HCT116 (cell line): Measurements from ENCODE around the gene AMN. TPM values are rescaled to one million over a fixed set of nuclear protein-coding genes. Genes with fewer than 3 reads are reported as not detected.
A peak's percentile ranks its signal among the peaks of the same experiment; 100 is the strongest.

ENCODE experiments used
- ATAC-seq: fragments of 200-7000 bp; cut with Tn5 transposase; 2 replicates; pipeline ENCODE4 v1.9.1; 2020; ENCODE audit warnings: mild to moderate bottlenecking, moderate library complexity
- BruUV-seq: library from RNA; stranded (reverse); fragments of 400-500 nt; replicated peaks from 2 replicates; lab custom pipeline; 2021; lab: Mats Ljungman, UMichigan
- CTCF ChIA-PET: fragments of 300-600 bp; sonication (Branson Sonifier 250); formaldehyde crosslinking; loops from one replicate; lab custom pipeline; 2021; ENCODE audit warnings: antibody characterized with exemption; lab: Charles Lee
- POLR2A ChIA-PET: fragments of 300-600, 350-600 bp; sonication (Branson Sonifier 250); formaldehyde crosslinking; loops from one replicate; lab custom pipeline; 2021; ENCODE audit warnings: antibody characterized with exemption; lab: Charles Lee
- RAD21 ChIA-PET, 2 experiments: fragments of 300-600 bp; sonication (Branson Sonifier 250); formaldehyde crosslinking; loops; one replicate each; lab custom pipeline; 2023; ENCODE audit warnings: low total read pairs in 2 of 2; ENCODE audit not compliant: uncharacterized antibody in 2 of 2, unreplicated experiment in 2 of 2, low non-redundant PET in 1 of 2; lab: Charles Lee
- DNase-seq: peaks from one replicate; pipeline ENCODE4 v3.0.0-alpha.2; 2010; ENCODE audit warnings: low read depth, low spot score
- H2AFZ ChIP-seq: fragments of 200-600 bp; shearing (Covaris generic), sonication (generic); 2 replicates; pipeline ENCODE4 v1.6.1; 2017; ENCODE audit warnings: low read depth, mixed run types, mixed read lengths, antibody characterized with exemption, low read length; ENCODE audit not compliant: poor library complexity, severe bottlenecking
- H3K27ac ChIP-seq: 2 replicates; pipeline ENCODE4 v1.5.1; 2012; ENCODE audit warnings: low read depth, low read length
- H3K27me3 ChIP-seq: fragments of 200-600 bp; sonication (generic); 2 replicates; pipeline ENCODE4 v1.6.1; 2016; ENCODE audit warnings: mixed run types, low read length, mixed read lengths; ENCODE audit not compliant: insufficient read depth
- H3K36me3 ChIP-seq, 2 experiments: fragments of 200-500 bp in 1 of 2; fragments of 200-600 bp in 1 of 2; sonication (Bioruptor generic) in 1 of 2; sonication (generic) in 1 of 2; 2 replicates each; pipeline versions ENCODE4 v1.5.1 to v1.6.1; 2014 to 2016; ENCODE audit warnings: low read length in 2 of 2, inconsistent platforms in 1 of 2, mixed read lengths in 1 of 2, mixed run types in 1 of 2; ENCODE audit not compliant: insufficient read depth in 2 of 2, control insufficient read depth in 1 of 2
- H3K4me1 ChIP-seq, 2 experiments: fragments of 200-600 bp in 1 of 2; sonication (generic) in 1 of 2; 2 replicates each; pipeline versions ENCODE4 v1.5.1 to v1.6.1; 2012 to 2017; ENCODE audit warnings: low read length in 2 of 2, inconsistent platforms in 1 of 2, mild to moderate bottlenecking in 1 of 2, mixed read lengths in 1 of 2, mixed run types in 1 of 2, moderate library complexity in 1 of 2; ENCODE audit not compliant: insufficient read depth in 2 of 2, control insufficient read depth in 1 of 2
- H3K4me2 ChIP-seq: fragments of 200-600 bp; sonication (generic); 2 replicates; pipeline ENCODE4 v1.6.1; 2017; ENCODE audit warnings: mixed run types, low read length, mixed read lengths
- H3K4me3 ChIP-seq, 2 experiments: fragments of 200-600 bp in 1 of 2; sonication (generic) in 1 of 2; replicated peaks in 1 of 2; 2 replicates each; pipeline ENCODE4 v1.5.1; 2011 to 2016; ENCODE audit warnings: low read length in 2 of 2, control low read depth in 1 of 2, low read depth in 1 of 2, mild to moderate bottlenecking in 1 of 2, mixed read lengths in 1 of 2, mixed run types in 1 of 2
- H3K79me2 ChIP-seq: fragments of 200-600 bp; sonication (generic); 2 replicates; pipeline ENCODE4 v1.6.1; 2017; ENCODE audit warnings: mild to moderate bottlenecking, mixed run types, low read length, moderate library complexity, mixed read lengths; ENCODE audit not compliant: insufficient read depth
- H3K9ac ChIP-seq: fragments of 200-600 bp; sonication (generic); 2 replicates; pipeline ENCODE4 v1.6.1; 2016; ENCODE audit warnings: low read length, mixed read lengths
- H3K9me2 ChIP-seq: fragments of 200-600 bp; sonication (generic), shearing (Covaris generic); 2 replicates; pipeline ENCODE4 v1.6.1; 2017; ENCODE audit warnings: mixed run types, mild to moderate bottlenecking, moderate library complexity; ENCODE audit not compliant: insufficient read depth
- H3K9me3 ChIP-seq, 2 experiments: fragments of 200-500 bp in 1 of 2; fragments of 200-600 bp in 1 of 2; sonication (Bioruptor generic) in 1 of 2; sonication (generic) in 1 of 2; 2 replicates each; pipeline ENCODE4 v1.6.1; 2014 to 2017; ENCODE audit warnings: low read length in 2 of 2, mixed read lengths in 2 of 2, inconsistent platforms in 1 of 2, low read depth in 1 of 2, mild to moderate bottlenecking in 1 of 2, mixed run types in 1 of 2, moderate library complexity in 1 of 2; ENCODE audit not compliant: control insufficient read depth in 1 of 2, insufficient read depth in 1 of 2
- H4K20me1 ChIP-seq: fragments of 200-600 bp; sonication (generic), shearing (Covaris generic); 2 replicates; pipeline ENCODE4 v1.6.1; 2017; ENCODE audit warnings: mixed run types, mild to moderate bottlenecking, moderate library complexity; ENCODE audit not compliant: insufficient read depth
- EGR1 ChIP-seq: IDR thresholded peaks from 2 replicates; pipeline ENCODE4 v1.6.1; 2012; ENCODE audit warnings: low read depth
- ELF1 ChIP-seq: IDR thresholded peaks from 2 replicates; pipeline ENCODE4 v1.6.1; 2012; ENCODE audit warnings: low read depth, borderline replicate concordance
- EZH2phosphoT487 ChIP-seq: fragments of 200-600 bp; IDR thresholded peaks from 2 replicates; pipeline ENCODE4 v1.6.1; 2018; ENCODE audit warnings: antibody characterized with exemption, borderline replicate concordance
- FOSL1 ChIP-seq: IDR thresholded peaks from 2 replicates; pipeline ENCODE4 v1.6.1; 2012; ENCODE audit warnings: low read depth
- POLR2A ChIP-seq: IDR thresholded peaks from 2 replicates; pipeline ENCODE4 v1.7.0; 2011; ENCODE audit warnings: borderline replicate concordance; ENCODE audit not compliant: insufficient read depth, insufficient read length; ENCODE audit errors: extremely low read depth
- POLR2AphosphoS5 ChIP-seq: IDR thresholded peaks from 2 replicates; pipeline ENCODE4 v1.6.1; 2011; ENCODE audit warnings: mild to moderate bottlenecking, low read depth, low read length, moderate library complexity
- RAD21 ChIP-seq: IDR thresholded peaks from 2 replicates; pipeline ENCODE4 v1.6.1; 2012; ENCODE audit warnings: low read depth, mild to moderate bottlenecking
- YY1 ChIP-seq: IDR thresholded peaks from 2 replicates; pipeline ENCODE4 v1.6.1; 2011; ENCODE audit warnings: low read length, low read depth, moderate library complexity, mild to moderate bottlenecking; ENCODE audit not compliant: insufficient replicate concordance; ENCODE audit errors: extremely low read depth
- ZNF274 ChIP-seq: fragments of 200-500 bp; sonication (Bioruptor generic); IDR thresholded peaks from 2 replicates; pipeline ENCODE4 v1.6.1; 2014; ENCODE audit warnings: mild to moderate bottlenecking, low read depth, low read length, inconsistent platforms
- intact Hi-C: fragments of 100-400 bp; cut with micrococcal nuclease; formaldehyde crosslinking; loops from 2 replicates; pipeline ENCODE4 v1.10.0; 2022
- total RNA-seq: library from RNA; stranded (reverse); gene quantifications from one replicate; pipeline ENCODE4 v1.2.1, GENCODE V29; 2021; ENCODE audit not compliant: unreplicated experiment
- TF ChIP-seq, protein P1 (sequence below): IDR thresholded peaks from 2 replicates; pipeline ENCODE4 v1.6.1; 2012
- TF ChIP-seq, protein P2 (sequence below): IDR thresholded peaks from 2 replicates; pipeline ENCODE4 v1.6.1; 2012; ENCODE audit warnings: low read depth

AMN gene
- total RNA-seq, 1 experiment from 2014 or later = 5.7 TPM

DNA sequence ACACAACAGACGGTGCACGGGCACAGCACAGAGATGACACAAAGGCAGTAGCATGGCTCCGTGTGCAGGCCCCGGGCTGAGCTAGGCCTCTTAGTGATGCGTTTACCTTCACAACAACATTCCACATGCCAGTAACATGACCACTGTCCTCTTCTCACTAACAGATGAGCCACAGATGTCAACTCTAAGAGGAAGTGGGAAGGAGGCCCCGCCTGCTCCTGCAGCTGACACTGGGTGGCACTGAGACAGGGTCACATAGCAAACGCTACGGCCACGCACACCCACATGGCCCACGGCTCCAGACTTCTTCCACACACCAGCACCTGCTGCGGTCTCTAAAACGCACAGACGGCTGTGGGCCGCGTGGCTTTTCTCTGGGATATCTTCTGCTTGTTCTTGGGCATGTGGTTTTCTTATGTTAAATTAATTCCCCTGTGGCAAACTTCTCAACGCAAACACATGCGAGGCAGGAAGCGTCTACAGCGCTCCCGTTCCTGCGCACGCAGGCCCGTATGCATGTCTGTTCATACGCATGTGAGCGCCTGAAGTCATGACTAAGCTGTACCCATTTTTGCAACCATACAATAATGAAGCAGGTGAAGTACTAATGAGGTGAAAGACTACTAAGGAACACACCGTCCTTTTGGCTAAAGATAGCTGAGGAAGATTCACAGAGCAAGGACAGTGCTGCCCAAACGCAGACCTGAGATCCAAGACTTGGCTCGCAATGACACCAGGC, 26.8 kb downstream of the AMN start:
- Histone ChIP-seq H3K9ac (no peak overlapping the region), H2AFZ (no peak overlapping the region), H3K4me1 (peaks cover 0 to 4% of the 10 kb centered on the region in 2 experiments; a peak in 1 of 4 replicates), H3K79me2 (no peaks in the 10 kb centered on the region), H3K9me2 (no peaks in the 10 kb centered on the region), H3K4me3 (no peak overlapping the region), H3K36me3 (peaks cover 27 to 33% of the 10 kb centered on the region in 2 experiments), H3K27me3 (no peaks in the 10 kb centered on the region), H4K20me1 (no peaks in the 10 kb centered on the region), H3K9me3 (no peaks in the 10 kb centered on the region), H3K4me2 (no peak overlapping the region), H3K27ac (no peak overlapping the region)
- peak; percentile 23; the same call in 1 of the 2 replicates for ATAC-seq
- TF ChIP-seq ELF1 = no peak
- TF ChIP-seq ZNF274 = no peak
- TF ChIP-seq, protein P1, sequence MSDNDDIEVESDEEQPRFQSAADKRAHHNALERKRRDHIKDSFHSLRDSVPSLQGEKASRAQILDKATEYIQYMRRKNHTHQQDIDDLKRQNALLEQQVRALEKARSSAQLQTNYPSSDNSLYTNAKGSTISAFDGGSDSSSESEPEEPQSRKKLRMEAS = no peak
- no peak for TF ChIP-seq EZH2phosphoT487
- TF ChIP-seq POLR2A = no peak
- TF ChIP-seq, protein P2, sequence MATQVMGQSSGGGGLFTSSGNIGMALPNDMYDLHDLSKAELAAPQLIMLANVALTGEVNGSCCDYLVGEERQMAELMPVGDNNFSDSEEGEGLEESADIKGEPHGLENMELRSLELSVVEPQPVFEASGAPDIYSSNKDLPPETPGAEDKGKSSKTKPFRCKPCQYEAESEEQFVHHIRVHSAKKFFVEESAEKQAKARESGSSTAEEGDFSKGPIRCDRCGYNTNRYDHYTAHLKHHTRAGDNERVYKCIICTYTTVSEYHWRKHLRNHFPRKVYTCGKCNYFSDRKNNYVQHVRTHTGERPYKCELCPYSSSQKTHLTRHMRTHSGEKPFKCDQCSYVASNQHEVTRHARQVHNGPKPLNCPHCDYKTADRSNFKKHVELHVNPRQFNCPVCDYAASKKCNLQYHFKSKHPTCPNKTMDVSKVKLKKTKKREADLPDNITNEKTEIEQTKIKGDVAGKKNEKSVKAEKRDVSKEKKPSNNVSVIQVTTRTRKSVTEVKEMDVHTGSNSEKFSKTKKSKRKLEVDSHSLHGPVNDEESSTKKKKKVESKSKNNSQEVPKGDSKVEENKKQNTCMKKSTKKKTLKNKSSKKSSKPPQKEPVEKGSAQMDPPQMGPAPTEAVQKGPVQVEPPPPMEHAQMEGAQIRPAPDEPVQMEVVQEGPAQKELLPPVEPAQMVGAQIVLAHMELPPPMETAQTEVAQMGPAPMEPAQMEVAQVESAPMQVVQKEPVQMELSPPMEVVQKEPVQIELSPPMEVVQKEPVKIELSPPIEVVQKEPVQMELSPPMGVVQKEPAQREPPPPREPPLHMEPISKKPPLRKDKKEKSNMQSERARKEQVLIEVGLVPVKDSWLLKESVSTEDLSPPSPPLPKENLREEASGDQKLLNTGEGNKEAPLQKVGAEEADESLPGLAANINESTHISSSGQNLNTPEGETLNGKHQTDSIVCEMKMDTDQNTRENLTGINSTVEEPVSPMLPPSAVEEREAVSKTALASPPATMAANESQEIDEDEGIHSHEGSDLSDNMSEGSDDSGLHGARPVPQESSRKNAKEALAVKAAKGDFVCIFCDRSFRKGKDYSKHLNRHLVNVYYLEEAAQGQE = no peak
- TF ChIP-seq RAD21 = no peak
- no peak for TF ChIP-seq FOSL1
- TF ChIP-seq POLR2AphosphoS5 = no peak
- TF ChIP-seq YY1 = no peak
- no peak for TF ChIP-seq EGR1
- intact Hi-C loops = no loop called here
- BruUV-seq = no TSS peak
- ChIA-PET RAD21 (no interaction called here), POLR2A (no interaction called here), CTCF (no interaction called here)
- DNase-seq = no peak
